GM12873 (cell line): ENCODE results near the gene AHNAK2.

ENCODE experiments used
- CTCF ChIP-seq: IDR thresholded peaks from 2 replicates; pipeline ENCODE4 v1.5.1; 2012; ENCODE audit warnings: low read depth, mild to moderate bottlenecking, moderate library complexity, low read length, control low read depth; ENCODE audit not compliant: insufficient read depth; ENCODE audit errors: missing control alignments

AHNAK2 gene

GRCh38 chr14:104900639-104901512, 77.3 kb downstream of the AHNAK2 start:
- TF ChIP-seq CTCF, result no peak

- TF ChIP-seq CTCF, result no peak
These were observed 78.4 kb downstream of the AHNAK2 start for GRCh38 chr14:104899781-104900180.

GRCh38 chr14:104898870-104899510, 79.2 kb downstream of the AHNAK2 start:
- no peak for TF ChIP-seq CTCF

GRCh38 chr14:104898195-104898558, 80.0 kb downstream of the AHNAK2 start:
- TF ChIP-seq CTCF, result no peak

- no peak for TF ChIP-seq CTCF
These were observed 80.6 kb downstream of the AHNAK2 start for GRCh38 chr14:104897330-104898194.

- TF ChIP-seq CTCF, result no peak
These were observed 82.2 kb downstream of the AHNAK2 start for GRCh38 chr14:104895786-104896661.
